Neural cell (in vitro differentiated cells): ENCODE measurements around the gene NEK4. TPM values are rescaled to one million over a fixed set of nuclear protein-coding genes. Genes with fewer than 3 reads are reported as not detected.

Source experiments
- H2AFZ ChIP-seq: fragments of 200-600, 300-800 bp; sonication (generic), shearing (Covaris generic); 2 replicates; pipeline ENCODE4 v1.6.0; 2014; ENCODE audit warnings: low read depth, mild to moderate bottlenecking, antibody characterized with exemption, low read length, moderate library complexity
- H3F3A ChIP-seq: fragments of 200-600 bp; shearing (Covaris generic); 2 replicates; pipeline ENCODE4 v1.6.1; 2016; ENCODE audit warnings: mild to moderate bottlenecking, moderate library complexity, mixed read lengths, antibody characterized with exemption, low read length; ENCODE audit not compliant: insufficient read depth, poor library complexity, severe bottlenecking
- H3K27ac ChIP-seq: fragments of 200-600, 300-800 bp; sonication (generic), shearing (Covaris generic); 2 replicates; pipeline ENCODE4 v1.5.1; 2014; ENCODE audit warnings: mild to moderate bottlenecking, low read length, moderate library complexity
- H3K27me3 ChIP-seq: fragments of 300-800, 200-600 bp; sonication (generic), shearing (Covaris generic); 2 replicates; pipeline ENCODE4 v1.6.0; 2014; ENCODE audit warnings: mild to moderate bottlenecking, low read depth, low read length, moderate library complexity; ENCODE audit not compliant: insufficient read depth
- H3K36me3 ChIP-seq: fragments of 300-800, 200-600 bp; sonication (generic), shearing (Covaris generic); 2 replicates; pipeline ENCODE4 v1.5.1; 2014; ENCODE audit warnings: mild to moderate bottlenecking, antibody characterized with exemption, low read length, moderate library complexity; ENCODE audit not compliant: insufficient read depth
- H3K4me2 ChIP-seq: fragments of 300-800, 200-600 bp; sonication (generic), shearing (Covaris generic); 2 replicates; pipeline ENCODE4 v1.6.0; 2014; ENCODE audit warnings: mild to moderate bottlenecking, low read length
- H3K4me3 ChIP-seq: fragments of 300-800, 200-600 bp; sonication (generic), shearing (Covaris generic); 2 replicates; pipeline ENCODE4 v1.5.1; 2014; ENCODE audit warnings: mild to moderate bottlenecking, low read length, moderate library complexity
- H3K79me2 ChIP-seq: fragments of 200-600 bp; shearing (Covaris generic); replicated peaks from 2 replicates; pipeline ENCODE4 v1.6.0; 2014; ENCODE audit warnings: mild to moderate bottlenecking, low read length, moderate library complexity; ENCODE audit not compliant: insufficient read depth
- H3K9ac ChIP-seq: fragments of 300-800, 200-600 bp; sonication (generic), shearing (Covaris generic); 2 replicates; pipeline ENCODE4 v1.6.1; 2016; ENCODE audit warnings: mild to moderate bottlenecking, low read length, mixed read lengths
- H3K9me2 ChIP-seq: fragments of 200-600 bp; shearing (Covaris generic); 2 replicates; pipeline ENCODE4 v1.6.1; 2016; ENCODE audit warnings: mild to moderate bottlenecking, low read length, mixed read lengths; ENCODE audit not compliant: insufficient read depth
- H3K9me3 ChIP-seq: fragments of 200-600, 300-800 bp; sonication (generic), shearing (Covaris generic); 2 replicates; pipeline ENCODE4 v1.6.1; 2016; ENCODE audit warnings: mild to moderate bottlenecking, mixed run types, low read length, moderate library complexity, mixed read lengths
- H4K20me1 ChIP-seq: fragments of 200-600 bp; shearing (Covaris generic); 2 replicates; pipeline ENCODE4 v1.6.1; 2016; ENCODE audit warnings: mild to moderate bottlenecking, mixed run types; ENCODE audit not compliant: insufficient read depth
- EP300 ChIP-seq: fragments of 450-650 bp; conservative IDR thresholded peaks from 2 replicates; pipeline ENCODE4 v1.6.1; 2014; ENCODE audit warnings: antibody characterized with exemption, mild to moderate bottlenecking, moderate library complexity; ENCODE audit not compliant: poor library complexity, severe bottlenecking
- EZH2 ChIP-seq: fragments of 200-600, 300-800 bp; shearing (Covaris generic), sonication (generic); IDR thresholded peaks from 2 replicates; pipeline ENCODE4 v1.6.1; 2014; ENCODE audit warnings: antibody characterized with exemption, low read length, borderline replicate concordance, mild to moderate bottlenecking; ENCODE audit not compliant: insufficient read depth, poor library complexity, severe bottlenecking
- MXI1 ChIP-seq: fragments of 450-650 bp; conservative IDR thresholded peaks from 2 replicates; pipeline ENCODE4 v1.6.1; 2014; ENCODE audit warnings: antibody characterized with exemption, mild to moderate bottlenecking; ENCODE audit not compliant: poor library complexity, severe bottlenecking
- POLR2AphosphoS5 ChIP-seq: IDR thresholded peaks from 2 replicates; pipeline ENCODE4 v1.6.1; 2012
- RAD21 ChIP-seq: fragments of 450-650 bp; conservative IDR thresholded peaks from 2 replicates; pipeline ENCODE4 v1.6.1; 2014; ENCODE audit warnings: antibody characterized with exemption, mild to moderate bottlenecking, moderate library complexity
- SMC3 ChIP-seq: fragments of 450-650 bp; conservative IDR thresholded peaks from 2 replicates; pipeline ENCODE4 v1.6.1; 2014; ENCODE audit warnings: antibody characterized with exemption, mild to moderate bottlenecking, moderate library complexity; ENCODE audit not compliant: poor library complexity
- TAF1 ChIP-seq: IDR thresholded peaks from 2 replicates; pipeline ENCODE4 v1.6.1; 2012; ENCODE audit warnings: low read depth
- polyA plus RNA-seq: library from polyadenylated mRNA; depleted of rRNA; stranded (reverse); fragments of >200 nt; gene quantifications from 2 replicates; pipeline ENCODE4 v1.2.3, GENCODE V29; 2014
- TF ChIP-seq, protein P1 (sequence below): fragments of 450-650 bp; IDR thresholded peaks from 2 replicates; pipeline ENCODE4 v1.5.1; 2014; ENCODE audit warnings: antibody characterized with exemption, mild to moderate bottlenecking, moderate library complexity; ENCODE audit not compliant: poor library complexity, severe bottlenecking
- TF ChIP-seq, protein P2 (sequence below): IDR thresholded peaks from 2 replicates; pipeline ENCODE4 v1.6.1; 2012; ENCODE audit warnings: borderline replicate concordance

The NEK4 gene
- polyA plus RNA-seq, 1 donor from 2014 or later: 45.6 TPM

DNA sequence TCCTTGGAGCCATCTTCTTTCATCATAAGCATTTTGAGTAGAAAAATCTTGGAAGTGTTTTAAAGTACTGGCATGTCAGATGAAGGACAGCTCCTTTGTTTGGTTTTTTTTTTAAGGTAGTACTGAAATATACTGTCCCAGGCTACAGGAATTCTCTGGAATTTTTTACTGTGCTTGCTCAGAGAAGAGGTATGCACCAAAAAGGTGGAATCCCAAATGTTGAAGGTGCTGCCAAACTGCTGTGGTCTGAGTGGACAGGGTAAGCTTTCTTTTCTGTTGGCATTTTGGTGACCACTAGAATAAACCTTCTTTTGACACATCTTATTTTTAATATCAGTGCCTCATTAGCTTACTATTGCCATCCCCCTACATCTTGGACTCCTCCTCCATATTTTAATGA is 77.7 kb downstream of the NEK4 start:
- no peak for TF ChIP-seq RAD21

DNA sequence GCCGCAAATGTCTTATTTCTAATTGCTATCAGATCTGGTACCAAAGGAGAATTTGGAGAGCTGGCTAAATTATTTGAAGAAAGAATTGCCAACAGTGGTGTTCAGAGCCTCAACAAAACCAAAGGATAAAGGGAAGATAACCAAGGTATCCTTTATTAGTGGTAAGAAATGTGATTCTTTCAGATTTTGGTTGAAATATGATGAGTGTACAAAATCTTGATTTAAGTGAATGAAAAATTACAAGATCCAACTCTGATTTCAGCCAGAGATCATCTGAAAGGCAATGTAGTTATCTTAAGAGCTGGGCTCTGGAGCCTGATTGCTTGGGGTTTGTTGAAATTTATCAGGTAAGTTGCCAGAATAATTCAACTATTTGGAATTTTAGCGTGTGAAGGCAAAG is 80.2 kb downstream of the NEK4 start:
- H3K9me2 ChIP-seq: no peaks in the 10 kb centered on the region
- no peaks in the 10 kb centered on the region for H4K20me1 ChIP-seq
- no peaks in the 10 kb centered on the region for H3K27me3 ChIP-seq
- H3K27ac ChIP-seq: no peak overlapping the region
- H3K36me3 ChIP-seq: peaks cover 4% of the 10 kb centered on the region
- no peak overlapping the region for H2AFZ ChIP-seq
- peaks cover 15% of the 10 kb centered on the region for H3K79me2 ChIP-seq
- TF ChIP-seq TAF1 (no peak), EZH2 (no peak), POLR2AphosphoS5 (no peak), MXI1 (no peak), RAD21 (no peak), EP300 (no peak), SMC3 (no peak)
- TF ChIP-seq, protein P1, sequence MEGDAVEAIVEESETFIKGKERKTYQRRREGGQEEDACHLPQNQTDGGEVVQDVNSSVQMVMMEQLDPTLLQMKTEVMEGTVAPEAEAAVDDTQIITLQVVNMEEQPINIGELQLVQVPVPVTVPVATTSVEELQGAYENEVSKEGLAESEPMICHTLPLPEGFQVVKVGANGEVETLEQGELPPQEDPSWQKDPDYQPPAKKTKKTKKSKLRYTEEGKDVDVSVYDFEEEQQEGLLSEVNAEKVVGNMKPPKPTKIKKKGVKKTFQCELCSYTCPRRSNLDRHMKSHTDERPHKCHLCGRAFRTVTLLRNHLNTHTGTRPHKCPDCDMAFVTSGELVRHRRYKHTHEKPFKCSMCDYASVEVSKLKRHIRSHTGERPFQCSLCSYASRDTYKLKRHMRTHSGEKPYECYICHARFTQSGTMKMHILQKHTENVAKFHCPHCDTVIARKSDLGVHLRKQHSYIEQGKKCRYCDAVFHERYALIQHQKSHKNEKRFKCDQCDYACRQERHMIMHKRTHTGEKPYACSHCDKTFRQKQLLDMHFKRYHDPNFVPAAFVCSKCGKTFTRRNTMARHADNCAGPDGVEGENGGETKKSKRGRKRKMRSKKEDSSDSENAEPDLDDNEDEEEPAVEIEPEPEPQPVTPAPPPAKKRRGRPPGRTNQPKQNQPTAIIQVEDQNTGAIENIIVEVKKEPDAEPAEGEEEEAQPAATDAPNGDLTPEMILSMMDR: no peak
- TF ChIP-seq, protein P2, sequence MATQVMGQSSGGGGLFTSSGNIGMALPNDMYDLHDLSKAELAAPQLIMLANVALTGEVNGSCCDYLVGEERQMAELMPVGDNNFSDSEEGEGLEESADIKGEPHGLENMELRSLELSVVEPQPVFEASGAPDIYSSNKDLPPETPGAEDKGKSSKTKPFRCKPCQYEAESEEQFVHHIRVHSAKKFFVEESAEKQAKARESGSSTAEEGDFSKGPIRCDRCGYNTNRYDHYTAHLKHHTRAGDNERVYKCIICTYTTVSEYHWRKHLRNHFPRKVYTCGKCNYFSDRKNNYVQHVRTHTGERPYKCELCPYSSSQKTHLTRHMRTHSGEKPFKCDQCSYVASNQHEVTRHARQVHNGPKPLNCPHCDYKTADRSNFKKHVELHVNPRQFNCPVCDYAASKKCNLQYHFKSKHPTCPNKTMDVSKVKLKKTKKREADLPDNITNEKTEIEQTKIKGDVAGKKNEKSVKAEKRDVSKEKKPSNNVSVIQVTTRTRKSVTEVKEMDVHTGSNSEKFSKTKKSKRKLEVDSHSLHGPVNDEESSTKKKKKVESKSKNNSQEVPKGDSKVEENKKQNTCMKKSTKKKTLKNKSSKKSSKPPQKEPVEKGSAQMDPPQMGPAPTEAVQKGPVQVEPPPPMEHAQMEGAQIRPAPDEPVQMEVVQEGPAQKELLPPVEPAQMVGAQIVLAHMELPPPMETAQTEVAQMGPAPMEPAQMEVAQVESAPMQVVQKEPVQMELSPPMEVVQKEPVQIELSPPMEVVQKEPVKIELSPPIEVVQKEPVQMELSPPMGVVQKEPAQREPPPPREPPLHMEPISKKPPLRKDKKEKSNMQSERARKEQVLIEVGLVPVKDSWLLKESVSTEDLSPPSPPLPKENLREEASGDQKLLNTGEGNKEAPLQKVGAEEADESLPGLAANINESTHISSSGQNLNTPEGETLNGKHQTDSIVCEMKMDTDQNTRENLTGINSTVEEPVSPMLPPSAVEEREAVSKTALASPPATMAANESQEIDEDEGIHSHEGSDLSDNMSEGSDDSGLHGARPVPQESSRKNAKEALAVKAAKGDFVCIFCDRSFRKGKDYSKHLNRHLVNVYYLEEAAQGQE: no peak
- no peaks in the 10 kb centered on the region for H3F3A ChIP-seq
- H3K4me2 ChIP-seq: no peak overlapping the region
- H3K9ac ChIP-seq: no peak overlapping the region
- no peaks in the 10 kb centered on the region for H3K9me3 ChIP-seq
- no peak overlapping the region for H3K4me3 ChIP-seq

More for the DNA sequence above, 77.7 kb downstream of the NEK4 start:
- H3K4me3 ChIP-seq: no peak overlapping the region
- no peak overlapping the region for H3K9ac ChIP-seq
- no peaks in the 10 kb centered on the region for H3K9me2 ChIP-seq
- no peak overlapping the region for H3K27ac ChIP-seq
- no peaks in the 10 kb centered on the region for H4K20me1 ChIP-seq
- no peak overlapping the region for H3K4me2 ChIP-seq
- no peak overlapping the region for H2AFZ ChIP-seq
- no peaks in the 10 kb centered on the region for H3K79me2 ChIP-seq
- no peaks in the 10 kb centered on the region for H3K27me3 ChIP-seq
- H3K36me3 ChIP-seq: peaks cover 4% of the 10 kb centered on the region
- H3K9me3 ChIP-seq: no peaks in the 10 kb centered on the region
- no peaks in the 10 kb centered on the region for H3F3A ChIP-seq

DNA sequence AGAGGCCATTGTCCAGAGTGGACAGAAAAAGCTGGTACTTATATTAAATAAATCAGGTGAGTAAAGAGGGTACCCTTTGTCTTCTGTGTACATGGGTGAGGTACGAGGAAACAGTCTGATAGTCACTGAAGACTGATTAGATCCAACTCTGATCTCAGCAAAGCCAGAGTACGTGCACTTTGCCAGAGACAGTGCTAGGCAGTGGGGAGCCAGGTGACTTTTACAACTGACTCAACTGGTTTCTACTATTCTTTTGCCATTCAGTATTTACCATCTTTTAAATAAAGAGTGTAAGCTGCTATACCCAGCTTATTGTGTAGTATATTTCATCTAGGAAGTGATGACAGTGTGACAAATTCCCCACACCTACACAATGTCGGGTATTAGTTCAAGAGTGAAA is 81.6 kb downstream of the NEK4 start:
- H2AFZ ChIP-seq: no peak overlapping the region
- TF ChIP-seq EZH2: no peak
- TF ChIP-seq POLR2AphosphoS5: no peak
- TF ChIP-seq SMC3: no peak
- TF ChIP-seq MXI1: no peak
- no peak for TF ChIP-seq EP300
- no peak for TF ChIP-seq RAD21
- TF ChIP-seq, protein P2: no peak
- TF ChIP-seq, protein P1: no peak
- no peak for TF ChIP-seq TAF1
- no peaks in the 10 kb centered on the region for H3K27me3 ChIP-seq
- no peaks in the 10 kb centered on the region for H3K9me2 ChIP-seq
- no peak overlapping the region for H3K4me3 ChIP-seq
- H3K9me3 ChIP-seq: no peaks in the 10 kb centered on the region
- H3K79me2 ChIP-seq: peaks cover 27% of the 10 kb centered on the region
- H4K20me1 ChIP-seq: no peaks in the 10 kb centered on the region
- no peak overlapping the region for H3K27ac ChIP-seq
- peaks cover 4% of the 10 kb centered on the region for H3K36me3 ChIP-seq
- H3K9ac ChIP-seq: no peak overlapping the region
- H3F3A ChIP-seq: no peaks in the 10 kb centered on the region
- no peak overlapping the region for H3K4me2 ChIP-seq
